HFFc6 (cell line): ENCODE results near the gene MYPN. TPM values are rescaled to one million over a fixed set of nuclear protein-coding genes. Genes with fewer than 3 reads are reported as not detected.

ENCODE experiments used
- DNase-seq: peaks from one replicate; pipeline ENCODE4 v3.0.0-alpha.2; 2018
- H3K27ac Mint-ChIP-seq: 2 replicates; pipeline ENCODE4 v1.8.0; 2020; ENCODE audit warnings: mild to moderate bottlenecking, mixed read lengths
- H3K27me3 Mint-ChIP-seq: 2 replicates; pipeline ENCODE4 v1.8.0; 2021; ENCODE audit warnings: mild to moderate bottlenecking, moderate library complexity, mixed read lengths; ENCODE audit not compliant: insufficient read depth
- H3K36me3 Mint-ChIP-seq: 2 replicates; pipeline ENCODE4 v1.8.0; 2021; ENCODE audit warnings: low read depth, mixed read lengths
- H3K4me1 Mint-ChIP-seq: 2 replicates; pipeline ENCODE4 v1.8.0; 2020; ENCODE audit warnings: low read depth, mixed read lengths
- H3K4me3 Mint-ChIP-seq: 2 replicates; pipeline ENCODE4 v1.8.0; 2020; ENCODE audit warnings: mild to moderate bottlenecking, moderate library complexity, mixed read lengths
- H3K9me3 Mint-ChIP-seq: 2 replicates; pipeline ENCODE4 v1.8.0; 2020; ENCODE audit warnings: mild to moderate bottlenecking, mixed read lengths
- CTCF ChIP-seq: fragments of 200-600 bp; sonication (generic); IDR thresholded peaks from 2 replicates; pipeline ENCODE4 v1.5.0; 2021; ENCODE audit warnings: antibody characterized with exemption, mild to moderate bottlenecking
- total RNA-seq, 6 experiments: library from RNA; stranded (reverse); fragmentation: NEBNext Ultra II Directional; extraction: Animal tissue kit (Norgen Biotek cat#: 25700); gene quantifications; 2 replicates in 1 of 6; 3 replicates in 5 of 6; pipeline ENCODE4 v1.2.3, GENCODE V29; 2021

Gene MYPN
- total RNA-seq, 6 experiments from 2014 or later: 70.3 to 89.1 (median 80.1) TPM

- no peak overlapping the region for H3K4me3 Mint-ChIP-seq
- DNase-seq: no peak
- H3K27ac Mint-ChIP-seq: no peak overlapping the region
- H3K9me3 Mint-ChIP-seq: no peaks in the 10 kb centered on the region
- TF ChIP-seq CTCF: no peak
- H3K36me3 Mint-ChIP-seq: peaks cover 51% of the 10 kb centered on the region
- H3K27me3 Mint-ChIP-seq: peaks cover 7% of the 10 kb centered on the region
- peaks cover 29% of the 10 kb centered on the region for H3K4me1 Mint-ChIP-seq
These were observed 69.3 kb downstream of the MYPN start for GRCh38 chr10:68178592-68178991.

- peaks cover 26% of the 10 kb centered on the region for H3K4me1 Mint-ChIP-seq
- H3K36me3 Mint-ChIP-seq: peaks cover 48% of the 10 kb centered on the region
- H3K27ac Mint-ChIP-seq: no peak overlapping the region
- no peaks in the 10 kb centered on the region for H3K9me3 Mint-ChIP-seq
- no peak for TF ChIP-seq CTCF
- peaks cover 4% of the 10 kb centered on the region for H3K27me3 Mint-ChIP-seq
- no peak overlapping the region for H3K4me3 Mint-ChIP-seq
- DNase-seq: no peak
These were observed 69.7 kb downstream of the MYPN start for GRCh38 chr10:68179016-68179415.

- TF ChIP-seq CTCF: no peak
- peaks cover 3% of the 10 kb centered on the region for H3K27me3 Mint-ChIP-seq
- H3K27ac Mint-ChIP-seq: no peak overlapping the region
- no peaks in the 10 kb centered on the region for H3K9me3 Mint-ChIP-seq
- DNase-seq: no peak
- H3K4me3 Mint-ChIP-seq: no peak overlapping the region
- H3K36me3 Mint-ChIP-seq: peaks cover 37% of the 10 kb centered on the region
- peaks cover 24% of the 10 kb centered on the region for H3K4me1 Mint-ChIP-seq
These were observed 71.2 kb downstream of the MYPN start for GRCh38 chr10:68180490-68180889.

- Mint-ChIP-seq H3K9me3 (no peaks in the 10 kb centered on the region), H3K4me1 (peaks cover 12% of the 10 kb centered on the region; the same call in 1 of the 2 replicates), H3K4me3 (no peak overlapping the region), H3K27me3 (peaks cover 5% of the 10 kb centered on the region), H3K36me3 (peaks cover 24% of the 10 kb centered on the region), H3K27ac (0 out of 2 replicates have a peak overlapping the region, but pooled peaks have one; percentile 7)
- no peak for DNase-seq
- TF ChIP-seq CTCF: no peak
These were observed 75.3 kb downstream of the MYPN start for GRCh38 chr10:68184546-68184945.

- no peak for DNase-seq
- peaks cover 5% of the 10 kb centered on the region for H3K27me3 Mint-ChIP-seq
- H3K36me3 Mint-ChIP-seq: peaks cover 30% of the 10 kb centered on the region
- no peaks in the 10 kb centered on the region for H3K9me3 Mint-ChIP-seq
- no peak overlapping the region; the same call in 1 of the 2 replicates for H3K27ac Mint-ChIP-seq
- H3K4me3 Mint-ChIP-seq: no peak overlapping the region
- TF ChIP-seq CTCF: no peak
- H3K4me1 Mint-ChIP-seq: peaks cover 13% of the 10 kb centered on the region; the same call in 1 of the 2 replicates
These were observed 75.8 kb downstream of the MYPN start for GRCh38 chr10:68185085-68185484.

- H3K27ac Mint-ChIP-seq: no peak overlapping the region
- H3K36me3 Mint-ChIP-seq: peaks cover 51% of the 10 kb centered on the region
- H3K27me3 Mint-ChIP-seq: peaks cover 3% of the 10 kb centered on the region
- no peak for TF ChIP-seq CTCF
- H3K4me3 Mint-ChIP-seq: no peak overlapping the region
- DNase-seq: no peak
- peaks cover 32% of the 10 kb centered on the region for H3K4me1 Mint-ChIP-seq
- H3K9me3 Mint-ChIP-seq: no peaks in the 10 kb centered on the region
These were observed 79.5 kb downstream of the MYPN start for GRCh38 chr10:68188835-68189234.
